HUES6 (cell line): ENCODE results near the gene SLC43A1.

Experiments
- H3K27ac ChIP-seq: 2 replicates; pipeline ENCODE4 v1.7.0; 2013; ENCODE audit warnings: low read depth, mild to moderate bottlenecking, low read length, inconsistent platforms
- H3K27me3 ChIP-seq: 2 replicates; pipeline ENCODE4 v1.6.1; 2013; ENCODE audit warnings: low read length; ENCODE audit not compliant: control insufficient read depth, insufficient read depth
- H3K36me3 ChIP-seq: 2 replicates; pipeline ENCODE4 v1.6.1; 2013; ENCODE audit warnings: low read length; ENCODE audit not compliant: control insufficient read depth, insufficient read depth
- H3K4me1 ChIP-seq: 2 replicates; pipeline ENCODE4 v1.6.1; 2013; ENCODE audit warnings: low read length; ENCODE audit not compliant: control insufficient read depth, insufficient read depth
- H3K4me3 ChIP-seq: 2 replicates; pipeline ENCODE4 v1.5.1; 2013; ENCODE audit warnings: low read depth, low read length
- H3K9ac ChIP-seq: one replicate; pipeline ENCODE4 v1.6.1; 2013; ENCODE audit warnings: mild to moderate bottlenecking, low read length
- H3K9me3 ChIP-seq: 2 replicates; pipeline ENCODE4 v1.6.1; 2013; ENCODE audit warnings: low read depth, low read length; ENCODE audit not compliant: control insufficient read depth, insufficient read depth

Gene SLC43A1

DNA sequence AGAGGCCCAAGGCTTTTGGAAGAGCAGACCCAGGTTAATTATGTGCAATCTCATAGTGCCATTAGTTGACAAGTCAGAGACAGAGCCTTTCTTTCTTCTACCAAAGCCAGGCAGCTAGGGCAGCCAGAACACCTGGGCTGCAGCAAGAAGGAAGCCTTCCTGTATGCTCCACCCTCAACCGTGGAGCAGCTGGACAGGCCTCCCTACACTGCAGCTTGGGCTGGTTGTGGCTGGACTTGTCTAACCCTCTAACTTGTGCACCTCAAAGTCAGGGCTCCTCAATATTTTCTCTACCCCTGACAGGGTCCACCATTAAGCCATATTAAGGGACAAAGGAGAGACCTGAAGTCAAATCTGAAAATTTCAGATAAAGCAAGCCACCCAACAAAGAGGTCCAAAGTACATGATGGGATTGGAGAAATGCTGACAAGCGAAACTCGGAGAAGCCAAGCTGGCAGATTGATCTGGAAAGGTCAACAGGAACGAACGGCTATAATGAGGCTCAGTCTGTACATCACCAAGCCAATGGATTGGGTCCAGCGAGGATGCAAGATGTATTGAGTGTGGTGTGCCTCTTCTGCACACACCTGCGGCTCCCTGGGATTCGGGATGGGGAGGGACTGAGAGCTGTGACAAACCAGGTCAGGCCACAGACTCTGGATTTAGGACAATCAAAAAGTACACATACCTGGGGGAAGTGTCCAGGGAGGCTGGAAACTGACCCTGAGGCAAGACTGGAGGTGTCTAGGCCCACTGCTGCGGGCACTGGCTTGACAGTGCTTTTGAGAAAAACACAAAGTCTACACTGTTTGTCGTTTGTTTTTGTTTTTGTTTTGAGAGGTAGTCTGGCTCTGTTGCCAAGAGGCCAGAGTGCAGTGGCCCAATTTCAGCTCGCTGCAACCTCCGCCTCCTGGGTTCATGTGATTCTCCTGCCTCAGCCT is 76.9 kb downstream of the SLC43A1 start:
- Histone ChIP-seq H3K27ac (no peak overlapping the region), H3K9me3 (no peaks in the 10 kb centered on the region), H3K27me3 (no peaks in the 10 kb centered on the region), H3K36me3 (no peaks in the 10 kb centered on the region), H3K9ac (no peak overlapping the region), H3K4me1 (no peaks in the 10 kb centered on the region), H3K4me3 (no peak overlapping the region)

DNA sequence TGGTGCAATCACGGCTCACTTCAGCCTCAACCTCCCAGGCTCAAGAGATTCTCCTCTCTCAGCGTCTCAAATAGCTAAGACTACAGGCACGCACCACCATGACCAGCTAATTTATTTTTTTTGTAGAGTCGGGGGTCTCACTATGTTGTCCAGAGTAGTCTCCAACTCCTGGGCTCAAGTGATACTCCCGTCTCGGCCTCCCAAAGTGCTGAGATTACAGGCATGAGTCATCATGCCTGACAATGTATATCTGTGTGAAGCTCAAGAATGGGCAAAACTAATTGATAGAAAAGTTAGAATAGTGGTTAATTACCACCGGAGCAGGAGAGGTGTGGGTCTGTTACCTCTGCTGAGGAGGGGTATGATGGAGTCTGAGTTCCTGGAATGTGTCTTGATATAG is 79.5 kb downstream of the SLC43A1 start:
- Histone ChIP-seq H3K36me3 (no peaks in the 10 kb centered on the region), H3K27me3 (no peaks in the 10 kb centered on the region), H3K4me1 (no peaks in the 10 kb centered on the region), H3K4me3 (no peak overlapping the region), H3K9me3 (no peaks in the 10 kb centered on the region), H3K9ac (no peak overlapping the region), H3K27ac (no peak overlapping the region)

DNA sequence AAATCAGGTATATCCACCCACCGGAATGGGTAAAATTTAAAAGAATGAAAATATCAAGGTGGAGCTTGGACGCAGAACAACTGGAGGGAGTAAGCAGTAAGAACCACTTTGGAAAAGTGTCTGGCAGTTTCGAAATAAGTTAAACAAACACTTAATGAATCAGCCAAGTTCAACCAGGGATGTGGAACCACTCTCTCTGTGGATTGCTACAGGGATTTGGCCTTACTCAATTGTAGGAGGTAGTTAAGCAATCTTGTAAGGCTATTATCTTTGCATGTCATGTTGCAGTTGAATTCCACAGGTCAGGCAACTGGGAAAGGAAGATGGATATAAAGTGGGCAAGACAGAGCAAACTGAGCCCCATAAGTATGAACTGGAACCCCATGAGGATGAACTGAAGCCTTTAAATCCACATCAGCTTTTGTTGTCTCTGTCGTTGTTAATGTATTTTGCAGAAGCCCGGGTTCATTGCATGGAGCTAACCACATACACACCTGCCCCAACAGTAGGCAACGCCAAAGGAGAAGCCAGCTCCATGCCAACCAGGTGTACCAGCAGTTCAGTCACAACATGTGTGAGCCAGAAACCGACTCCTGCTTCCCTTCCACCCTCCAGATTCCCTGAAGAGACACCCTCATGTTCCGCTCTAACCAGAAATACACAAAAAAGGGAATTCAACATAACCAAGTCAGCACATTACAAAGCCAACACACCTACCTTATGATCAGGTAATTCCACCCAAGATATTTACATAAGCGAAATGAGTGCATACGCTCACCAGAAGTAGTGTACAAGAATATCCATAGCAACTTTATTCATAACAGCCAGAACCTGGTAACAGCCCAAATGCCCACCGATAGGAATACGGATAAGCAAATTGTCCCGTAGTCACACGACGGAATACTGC is 80.6 kb downstream of the SLC43A1 start:
- no peaks in the 10 kb centered on the region for H3K36me3 ChIP-seq
- no peak overlapping the region for H3K9ac ChIP-seq
- no peaks in the 10 kb centered on the region for H3K4me1 ChIP-seq
- peaks cover under 1% of the 10 kb centered on the region for H3K27me3 ChIP-seq
- H3K9me3 ChIP-seq, result no peaks in the 10 kb centered on the region
- H3K27ac ChIP-seq, result no peak overlapping the region
- H3K4me3 ChIP-seq, result no peak overlapping the region
